Measurements from ENCODE around the gene SI.

The SI gene

GRCh38 chr3:165078293-165078692 lies at the start of gene SI:
TSS of gene SI (minus strand) at chr3:165078496. CDS start at chr3:165076012, 2,484 bp downstream.
- TF ChIP-seq CTCF (IDR thresholded peaks at IDR 0.05): no peak
- TF ChIP-seq ZFX (IDR thresholded peaks at IDR 0.05; ENCODE audit: borderline replicate concordance): no peak
- no peak within 1 kb of the TSS for H3K27ac ChIP-seq

- H3K27ac ChIP-seq: no peak overlapping the region
- no peak for TF ChIP-seq CTCF (IDR thresholded peaks at IDR 0.05)
- TF ChIP-seq ZFX (IDR thresholded peaks at IDR 0.05; ENCODE audit: borderline replicate concordance): no peak
These were observed 47.5 kb upstream of the SI start for GRCh38 chr3:165125836-165126235.

GRCh38 chr3:165111401-165111800 lies 33.1 kb upstream of the SI start:
- no peak overlapping the region for H3K27ac ChIP-seq
- TF ChIP-seq CTCF (IDR thresholded peaks at IDR 0.05): no peak
- no peak for TF ChIP-seq ZFX (IDR thresholded peaks at IDR 0.05; ENCODE audit: borderline replicate concordance)

- H3K27ac ChIP-seq: no peak overlapping the region
- TF ChIP-seq ZFX (IDR thresholded peaks at IDR 0.05; ENCODE audit: borderline replicate concordance) (no peak), CTCF (IDR thresholded peaks at IDR 0.05) (no peak)
These were observed 25.3 kb upstream of the SI start for GRCh38 chr3:165103616-165104015.

- TF ChIP-seq CTCF (IDR thresholded peaks at IDR 0.05) (no peak), ZFX (IDR thresholded peaks at IDR 0.05; ENCODE audit: borderline replicate concordance) (no peak)
- H3K27ac ChIP-seq: no peak overlapping the region
These were observed 4.4 kb upstream of the SI start for GRCh38 chr3:165082650-165083049.

- TF ChIP-seq ZFX (IDR thresholded peaks at IDR 0.05; ENCODE audit: borderline replicate concordance) (no peak), CTCF (IDR thresholded peaks at IDR 0.05) (no peak)
- H3K27ac ChIP-seq: no peak overlapping the region
These were observed 2.9 kb upstream of the SI start for GRCh38 chr3:165081183-165081582.

GRCh38 chr3:165075695-165076094 lies 2.6 kb downstream of the SI start:
- no peak for TF ChIP-seq CTCF (IDR thresholded peaks at IDR 0.05)
- no peak for TF ChIP-seq ZFX (IDR thresholded peaks at IDR 0.05; ENCODE audit: borderline replicate concordance)
- no peak overlapping the region for H3K27ac ChIP-seq
